HG03025 (cell line): ENCODE results near the gene TXN.
"Not testable (repeated sequence)": the region's sequence is repeated elsewhere in the genome, so short reads cannot be mapped to it uniquely, and the experiment has no call there.

Experiments used
- ATAC-seq: cut with Tn5 transposase; IDR thresholded peaks from one replicate; pipeline ENCODE4 v1.9.1; 2021; ENCODE audit warnings: mild to moderate bottlenecking, moderate library complexity; ENCODE audit not compliant: unreplicated experiment, low FRiP score

TXN gene

GRCh38 chr9:110257956-110258355 lies 1.6 kb upstream of the TXN start:
- no peak for ATAC-seq

DNA sequence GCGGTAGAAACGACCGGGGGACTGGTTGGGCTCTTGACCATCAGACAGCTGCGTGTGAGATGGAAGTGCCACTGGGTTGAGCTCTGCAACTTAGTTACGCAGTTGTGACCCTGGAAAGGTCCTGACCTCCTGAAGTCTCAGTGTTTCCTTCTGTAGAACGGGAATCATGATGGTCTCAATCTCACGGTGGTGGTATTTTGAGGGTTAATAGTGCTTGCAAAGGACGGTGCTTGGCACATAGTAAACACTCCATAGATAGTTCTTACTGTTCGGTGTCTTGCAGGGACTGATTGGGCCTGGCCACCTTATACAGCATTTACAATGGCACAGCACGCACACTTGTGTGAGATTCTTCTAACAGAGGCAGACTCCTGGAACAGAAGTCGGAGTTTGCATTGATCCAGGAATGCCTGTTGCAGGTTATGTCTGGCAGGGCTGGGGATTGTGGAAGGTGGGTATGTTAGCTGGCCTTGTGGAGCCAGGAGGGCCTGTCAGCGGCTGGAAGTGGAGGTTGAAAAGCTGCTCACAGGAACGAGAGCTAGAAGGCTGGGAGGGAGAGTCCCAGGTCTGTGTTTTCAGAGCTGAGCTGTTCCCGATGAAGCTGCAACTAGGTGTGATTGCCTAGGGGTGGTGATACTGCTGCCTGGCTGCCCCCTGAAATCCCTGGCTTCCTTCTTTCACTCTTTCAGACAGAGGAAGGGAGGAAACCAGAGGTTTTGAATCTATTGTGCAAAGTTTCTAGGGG lies 962 bp upstream of the TXN start:
- no peak for ATAC-seq

DNA sequence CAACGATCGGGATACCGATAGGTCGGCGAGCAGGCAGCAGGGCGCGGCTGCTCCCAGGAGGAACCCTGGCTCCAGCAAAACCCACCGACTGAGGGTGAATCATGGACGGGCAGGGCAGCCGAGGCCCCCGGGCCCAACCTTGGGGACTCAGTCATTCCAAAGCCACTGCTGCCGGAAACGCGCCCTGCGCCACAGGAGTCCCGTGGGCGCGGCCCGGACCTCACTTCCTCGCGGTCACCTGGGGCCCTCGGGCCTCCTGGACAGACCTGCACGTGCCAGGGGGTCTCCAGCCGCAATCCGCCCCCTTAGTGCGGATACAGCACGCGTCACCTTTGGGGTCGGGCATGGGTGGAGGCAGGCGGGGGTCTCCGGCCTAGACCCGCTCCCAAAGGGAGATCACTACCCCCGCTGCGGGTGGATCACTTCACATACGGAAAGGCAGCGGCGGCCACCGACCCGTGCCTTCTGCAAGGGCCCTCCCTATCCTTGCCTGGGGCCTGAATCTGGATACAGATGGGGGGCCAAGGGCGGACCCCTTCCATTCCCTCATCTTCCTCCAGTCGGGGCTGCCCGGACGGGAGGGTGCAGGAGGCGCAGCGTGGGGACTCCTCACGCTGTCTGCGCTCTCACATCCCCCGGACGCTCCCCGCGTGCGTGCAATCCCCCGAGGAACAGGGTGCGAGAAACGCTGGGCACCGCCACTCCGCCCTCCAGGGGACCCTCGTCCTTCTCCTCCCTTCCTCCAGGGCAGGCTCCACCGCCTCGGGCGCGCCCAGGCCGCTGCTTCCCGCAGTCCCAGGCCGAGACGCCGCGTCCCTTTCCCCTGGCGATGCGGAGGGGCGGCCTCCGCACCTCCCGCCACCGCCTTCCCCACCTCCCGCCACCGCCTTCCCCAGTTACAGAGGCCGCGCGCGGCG lies 586 bp downstream of the TXN start:
- ATAC-seq, result peak; percentile 23

- ATAC-seq, result no peak
These were observed 1.3 kb downstream of the TXN start for GRCh38 chr9:110255034-110255462.

DNA sequence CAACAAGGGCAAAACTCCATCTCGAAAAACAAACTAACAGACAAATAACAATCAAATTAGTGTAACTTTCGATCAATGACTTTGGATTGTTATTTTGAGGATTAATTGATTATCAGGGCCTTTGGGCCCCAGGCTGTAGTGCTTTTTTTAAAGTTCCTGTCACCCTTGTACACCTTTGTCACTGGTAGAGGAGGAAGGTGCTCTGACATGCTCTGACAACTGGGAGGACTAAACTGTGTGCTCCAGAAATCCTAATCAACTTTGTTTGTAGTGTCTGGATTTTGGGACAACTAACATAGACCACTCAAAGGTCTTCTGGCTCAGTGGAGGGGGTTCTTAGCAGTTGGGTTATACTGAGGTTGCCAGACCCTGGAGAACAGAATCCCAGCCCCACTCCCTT lies 1.8 kb downstream of the TXN start:
- ATAC-seq, result no peak

DNA sequence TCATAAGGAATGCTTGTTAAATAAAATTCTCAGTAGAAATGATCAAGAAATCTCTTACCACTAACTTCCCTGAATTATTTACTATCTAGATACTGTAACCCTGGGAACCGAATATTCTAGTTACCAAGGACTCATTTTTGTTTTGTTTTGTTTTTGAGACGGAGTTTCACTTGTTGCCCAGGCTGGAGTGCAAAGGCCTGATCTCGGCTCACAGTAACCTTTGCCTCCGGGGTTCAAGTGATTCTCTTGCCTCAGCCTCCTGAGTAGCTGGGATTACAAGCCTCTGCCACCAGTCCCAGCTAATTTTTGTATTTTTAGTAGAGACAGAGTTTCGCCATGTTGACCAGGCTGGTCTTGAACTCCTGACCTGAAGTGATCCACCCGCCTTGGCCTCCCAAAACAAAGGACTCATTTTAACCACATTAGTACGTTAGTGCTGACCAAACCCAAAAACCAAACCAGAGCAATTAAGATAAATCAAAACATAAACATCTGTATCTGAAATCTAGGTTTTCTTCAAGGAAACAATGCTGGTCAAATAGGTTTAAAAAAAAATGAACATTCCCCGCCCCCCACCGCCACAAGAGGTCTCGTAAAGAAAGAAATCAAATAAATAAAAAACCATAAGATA lies 3.7 kb downstream of the TXN start:
- no peak for ATAC-seq

GRCh38 chr9:110251770-110252169 lies 4.5 kb downstream of the TXN start:
- not testable (repeated sequence) for ATAC-seq

DNA sequence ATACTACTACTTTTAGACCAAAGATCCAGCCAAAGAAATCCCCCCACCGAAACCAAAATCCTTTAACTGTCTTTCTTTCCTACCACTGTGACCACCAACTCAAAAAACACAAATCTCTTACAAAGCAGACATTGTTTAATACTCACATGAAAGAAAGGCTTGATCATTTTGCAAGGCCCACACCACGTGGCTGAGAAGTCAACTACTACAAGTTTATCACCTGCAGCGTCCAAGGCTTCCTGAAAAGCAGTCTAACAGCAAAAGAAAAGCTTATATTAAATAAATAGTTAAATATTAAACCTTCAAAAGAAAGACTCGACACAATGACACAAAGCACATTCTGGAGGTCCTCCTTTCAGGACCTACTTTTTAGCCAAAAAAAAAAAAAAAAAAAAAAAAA lies 5.1 kb downstream of the TXN start:
- ATAC-seq, result no peak

DNA sequence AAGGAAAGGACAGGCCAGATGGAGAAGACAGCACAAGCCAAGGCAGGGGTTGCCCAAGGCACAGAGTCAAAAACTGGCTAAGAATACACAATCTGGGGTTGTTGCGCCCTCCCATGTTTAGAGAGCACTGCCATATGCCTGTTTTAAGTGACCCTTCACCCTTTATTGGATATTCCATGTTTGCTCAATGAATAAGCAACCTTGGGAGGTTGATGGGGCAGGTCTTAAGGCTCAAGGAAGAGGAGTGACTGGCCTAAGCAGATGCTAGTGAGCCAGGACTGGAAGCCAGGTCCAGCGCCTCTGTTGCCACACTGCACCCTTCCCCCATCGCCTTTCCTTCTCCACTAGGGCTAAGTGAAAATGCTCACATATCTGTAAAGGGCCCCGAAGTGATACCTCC lies 6.7 kb downstream of the TXN start:
- ATAC-seq, result no peak

DNA sequence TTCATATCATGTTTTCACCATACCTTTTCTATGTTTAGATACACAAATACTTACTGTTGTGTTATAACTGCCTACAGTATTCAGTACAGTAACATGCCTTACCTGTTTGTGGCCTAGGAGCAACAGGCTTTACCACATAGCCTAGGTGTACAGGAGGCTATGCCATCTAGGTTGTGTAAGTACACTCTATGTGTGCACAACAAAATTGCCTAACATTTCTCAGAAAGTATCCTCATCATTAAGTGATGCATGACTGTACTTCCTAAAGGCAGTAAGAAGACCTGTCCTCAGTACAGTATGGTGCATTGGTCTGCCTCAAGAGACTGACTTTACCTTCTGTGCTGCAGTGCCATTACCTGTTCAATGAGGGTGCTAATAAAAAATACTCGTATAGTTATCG lies 7.9 kb downstream of the TXN start:
- no peak for ATAC-seq

DNA sequence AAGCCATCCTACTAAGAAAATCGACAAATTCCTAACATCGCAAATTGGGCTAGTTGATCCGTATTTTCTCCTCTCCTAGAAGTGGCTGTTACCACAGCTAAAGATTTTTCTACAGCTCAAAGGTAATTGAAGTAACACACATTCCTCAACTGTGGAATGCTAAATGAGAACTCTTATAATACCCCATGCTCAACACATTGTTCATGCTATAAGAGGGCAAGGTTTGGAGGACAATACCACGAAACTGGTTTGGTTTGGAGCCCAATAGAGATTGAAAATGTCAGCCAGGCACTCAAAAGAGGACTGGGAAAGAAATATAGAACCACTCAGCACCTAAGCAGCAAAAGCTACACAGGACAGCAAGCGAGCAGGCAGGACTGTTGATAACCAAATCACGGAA lies 10.1 kb downstream of the TXN start:
- ATAC-seq, result no peak

- ATAC-seq, result no peak
These were observed 11.7 kb downstream of the TXN start for GRCh38 chr9:110244616-110245015.

DNA sequence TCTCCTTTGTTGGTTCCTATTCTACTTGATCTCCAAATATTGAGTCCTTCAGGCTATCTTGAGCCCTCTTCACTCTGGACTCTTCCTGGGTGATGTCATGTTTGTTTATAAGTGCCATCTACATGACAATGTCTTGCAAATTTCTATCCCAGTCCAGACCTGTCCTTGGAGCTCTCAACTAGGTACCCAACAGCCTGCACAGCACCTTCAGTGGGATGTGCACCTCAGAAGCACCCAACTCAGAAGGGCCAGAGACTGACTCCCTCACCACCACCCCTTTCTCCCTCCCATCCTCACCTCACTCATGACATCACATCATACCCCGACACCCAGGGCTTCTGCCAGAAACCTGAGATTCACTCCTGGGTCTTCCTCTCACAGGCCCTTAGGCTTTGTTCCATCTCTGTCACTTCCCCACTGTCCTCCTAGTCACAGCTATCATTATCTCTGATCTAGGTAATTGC lies 14.4 kb downstream of the TXN start:
- ATAC-seq, result no peak

- ATAC-seq, result no peak
These were observed 14.9 kb downstream of the TXN start for GRCh38 chr9:110241260-110241857.

DNA sequence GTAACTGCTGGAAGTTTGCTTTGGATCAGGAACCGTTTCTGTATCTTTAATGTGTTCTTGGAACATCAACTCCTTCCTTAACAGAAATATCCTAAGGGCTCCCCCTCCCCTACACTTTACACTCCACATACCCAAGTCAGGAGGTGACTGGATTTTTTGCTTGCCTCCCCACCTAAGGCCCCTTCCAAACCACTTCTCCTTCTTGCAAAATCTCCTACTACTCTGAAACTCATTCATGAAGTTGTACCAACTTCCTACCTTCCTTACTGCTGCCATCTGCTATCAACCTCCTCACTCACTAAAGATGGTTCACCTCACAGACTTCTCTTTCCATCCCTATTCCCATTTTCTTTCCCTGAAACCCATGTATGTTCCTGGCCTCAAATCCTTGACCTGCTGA lies 16.1 kb downstream of the TXN start:
- ATAC-seq, result no peak

DNA sequence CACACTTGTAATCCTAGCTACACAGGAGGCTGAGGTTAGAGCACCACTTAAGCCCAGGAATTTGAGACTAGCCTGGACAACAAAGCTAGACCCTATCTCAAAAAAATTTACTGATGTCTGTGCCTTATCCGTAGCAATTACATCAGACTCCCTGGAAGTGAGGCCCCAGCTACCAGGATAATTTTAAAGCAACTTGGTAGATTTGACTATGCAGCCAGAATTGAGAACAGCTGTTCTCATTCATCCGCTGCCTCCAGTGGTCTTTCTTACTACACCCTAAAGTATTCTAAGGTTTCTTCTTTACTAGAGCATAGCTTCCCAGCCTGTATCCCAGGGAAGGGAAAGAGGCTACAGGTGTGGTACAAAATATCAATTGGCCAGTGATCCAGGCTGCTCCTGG lies 28.0 kb downstream of the TXN start:
- no peak for ATAC-seq

GRCh38 chr9:110224583-110224982 lies 31.7 kb downstream of the TXN start:
- no peak for ATAC-seq

- ATAC-seq, result no peak
These were observed 35.5 kb downstream of the TXN start for GRCh38 chr9:110220809-110221208.

GRCh38 chr9:110217656-110218099 lies 38.6 kb downstream of the TXN start:
- ATAC-seq, result no peak

GRCh38 chr9:110214586-110215355 lies 41.5 kb downstream of the TXN start:
- ATAC-seq, result no peak
